Measurements from ENCODE around the gene DCTN2. TPM values are rescaled to one million over a fixed set of nuclear protein-coding genes. Genes with fewer than 3 reads are reported as not detected.
"Not testable (repeated sequence)": the region's sequence is repeated elsewhere in the genome, so short reads cannot be mapped to it uniquely, and the experiment has no call there.

The DCTN2 gene
- total RNA-seq, 1 donor from 2014 or later, result 107 TPM

DNA sequence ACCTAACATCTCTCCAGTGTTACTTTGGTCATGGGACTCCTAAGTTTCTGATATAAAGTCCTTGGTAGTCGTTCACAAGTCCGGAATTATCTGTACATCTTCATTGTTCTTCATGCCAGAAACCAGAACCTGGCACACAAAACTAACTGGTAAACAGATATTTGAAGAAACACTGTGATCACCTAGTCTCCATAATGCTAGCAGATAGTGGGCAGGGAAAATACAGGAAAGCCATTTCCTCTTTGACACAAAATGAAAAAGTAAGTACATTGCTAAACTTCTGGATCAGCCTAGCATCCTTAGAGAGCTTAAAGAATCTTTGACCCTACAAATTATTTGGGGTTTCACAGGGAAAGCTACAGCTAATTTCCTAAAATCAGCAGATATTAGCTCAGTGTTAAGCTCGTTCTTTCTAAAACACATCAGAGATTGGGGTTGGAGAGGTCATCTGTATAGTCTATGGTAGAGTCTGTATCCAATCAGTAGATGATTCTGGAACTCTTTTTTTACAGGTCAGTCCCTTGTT is 31.5 kb downstream of the DCTN2 start:
- Histone ChIP-seq H3K9ac (ENCODE audit: low read length) (no peak overlapping the region), H3K4me2 (ENCODE audit: low read length) (no peak overlapping the region), H3K4me3 (ENCODE audit: insufficient read depth, low read depth, low read length) (no peak overlapping the region), H3K27me3 (ENCODE audit: insufficient read depth, low read length) (no peaks in the 10 kb centered on the region), H3K27ac (ENCODE audit: low read depth, low read length) (no peak overlapping the region), H3K79me2 (ENCODE audit: insufficient read depth, low read length) (peaks cover 38% of the 10 kb centered on the region), H2AFZ (ENCODE audit: low read depth, low read length) (no peak overlapping the region), H3K36me3 (ENCODE audit: insufficient read depth, low read length) (peaks cover 59% of the 10 kb centered on the region), H3K9me3 (ENCODE audit: insufficient read depth, low read depth, low read length) (no peaks in the 10 kb centered on the region), H4K20me1 (ENCODE audit: insufficient read depth, low read length) (peaks cover 82% of the 10 kb centered on the region), H3K4me1 (ENCODE audit: insufficient read depth, low read length) (peaks cover 22% of the 10 kb centered on the region)
- DNase-seq (ENCODE audit: low read depth) (no peak), FAIRE-seq (no peak)
- Mint-ChIP-seq H3K27ac (ENCODE audit: unreplicated experiment) (no peak overlapping the region), H3K4me1 (ENCODE audit: low read depth, unreplicated experiment) (peaks cover 33% of the 10 kb centered on the region), H3K9me3 (ENCODE audit: unreplicated experiment) (no peaks in the 10 kb centered on the region), H3K4me3 (ENCODE audit: unreplicated experiment) (no peak overlapping the region), H3K36me3 (ENCODE audit: low read depth, unreplicated experiment) (peaks cover 49% of the 10 kb centered on the region), H3K27me3 (ENCODE audit: low read depth, unreplicated experiment) (no peaks in the 10 kb centered on the region)
- TF ChIP-seq EZH2 (IDR thresholded peaks at IDR 0.05; ENCODE audit: insufficient read depth, low read length) (no peak), CTCF (IDR thresholded peaks at IDR 0.05; ENCODE audit: insufficient read depth, low read depth, low read length) (no peak)

DNA sequence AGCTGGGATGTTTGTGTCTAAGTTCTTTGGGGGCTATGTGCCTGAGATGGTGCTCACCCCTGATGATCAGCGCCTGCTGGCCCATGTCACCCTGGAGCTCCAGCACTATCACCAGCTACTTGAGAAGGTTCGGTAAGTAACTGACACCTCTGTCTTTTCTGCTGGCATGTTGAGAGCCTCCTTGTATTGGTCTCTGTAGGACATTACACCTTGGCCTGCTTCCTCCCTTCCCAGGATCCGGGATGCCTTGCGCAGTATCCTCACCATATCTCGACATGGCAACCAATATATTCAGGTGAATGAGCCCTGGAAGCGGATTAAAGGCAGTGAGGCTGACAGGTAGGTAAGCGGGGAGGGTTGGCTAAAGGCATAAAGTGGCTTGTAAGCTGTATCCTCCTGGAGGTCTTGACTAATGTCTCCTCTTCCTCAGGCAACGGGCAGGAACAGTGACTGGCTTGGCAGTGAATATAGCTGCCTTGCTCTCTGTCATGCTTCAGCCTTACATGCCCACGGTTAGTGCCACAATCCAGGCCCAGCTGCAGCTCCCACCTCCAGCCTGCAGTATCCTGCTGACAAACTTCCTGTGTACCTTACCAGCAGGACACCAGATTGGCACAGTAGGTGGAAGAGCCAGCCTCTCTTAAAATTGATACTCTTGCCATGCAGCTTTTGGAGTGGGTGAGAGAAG is 32.1 kb downstream of the DCTN2 start:
- no peak for FAIRE-seq
- no peak for DNase-seq (ENCODE audit: low read depth)
- Histone ChIP-seq H3K4me3 (ENCODE audit: insufficient read depth, low read depth, low read length) (no peak overlapping the region), H3K4me2 (ENCODE audit: low read length) (no peak overlapping the region), H2AFZ (ENCODE audit: low read depth, low read length) (no peak overlapping the region), H3K27me3 (ENCODE audit: insufficient read depth, low read length) (no peaks in the 10 kb centered on the region), H3K9me3 (ENCODE audit: insufficient read depth, low read depth, low read length) (no peaks in the 10 kb centered on the region), H3K36me3 (ENCODE audit: insufficient read depth, low read length) (peaks cover 59% of the 10 kb centered on the region), H3K27ac (ENCODE audit: low read depth, low read length) (no peak overlapping the region), H3K9ac (ENCODE audit: low read length) (no peak overlapping the region), H3K4me1 (ENCODE audit: insufficient read depth, low read length) (peaks cover 22% of the 10 kb centered on the region), H3K79me2 (ENCODE audit: insufficient read depth, low read length) (peaks cover 33% of the 10 kb centered on the region), H4K20me1 (ENCODE audit: insufficient read depth, low read length) (peaks cover 79% of the 10 kb centered on the region)
- no peaks in the 10 kb centered on the region for H3K27me3 Mint-ChIP-seq (ENCODE audit: low read depth, unreplicated experiment)
- H3K27ac Mint-ChIP-seq (ENCODE audit: unreplicated experiment), result no peak overlapping the region
- H3K4me3 Mint-ChIP-seq (ENCODE audit: unreplicated experiment), result no peak overlapping the region
- peaks cover 33% of the 10 kb centered on the region for H3K4me1 Mint-ChIP-seq (ENCODE audit: low read depth, unreplicated experiment)
- H3K9me3 Mint-ChIP-seq (ENCODE audit: unreplicated experiment), result no peaks in the 10 kb centered on the region
- no peak for TF ChIP-seq EZH2 (IDR thresholded peaks at IDR 0.05; ENCODE audit: insufficient read depth, low read length)
- no peak for TF ChIP-seq CTCF (IDR thresholded peaks at IDR 0.05; ENCODE audit: insufficient read depth, low read depth, low read length)
- H3K36me3 Mint-ChIP-seq (ENCODE audit: low read depth, unreplicated experiment), result peaks cover 49% of the 10 kb centered on the region

DNA sequence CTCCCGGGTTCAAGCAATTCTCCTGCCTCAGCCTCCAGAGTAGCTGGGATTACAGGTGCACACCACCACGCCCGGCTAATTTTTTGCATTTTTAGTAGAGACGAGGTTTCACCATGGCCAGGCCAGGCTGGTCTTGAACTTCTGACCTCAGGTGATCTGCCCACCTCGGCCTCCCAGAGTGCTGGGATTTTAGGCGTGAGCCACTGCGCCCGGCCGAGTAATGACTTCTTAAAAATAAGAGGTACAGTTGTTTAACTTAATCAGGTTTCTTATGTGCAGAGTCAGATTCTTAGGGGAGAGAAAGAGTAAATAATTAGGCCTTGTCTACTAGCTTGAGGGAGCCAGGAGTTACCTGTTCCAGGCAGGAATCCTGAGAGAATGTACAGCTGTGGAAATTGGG is 32.7 kb downstream of the DCTN2 start:
- H3K4me3 Mint-ChIP-seq (ENCODE audit: unreplicated experiment); H3K4me2 ChIP-seq (ENCODE audit: low read length); H2AFZ ChIP-seq (ENCODE audit: low read depth, low read length); H3K9me3 ChIP-seq (ENCODE audit: insufficient read depth, low read depth, low read length); H3K4me3 ChIP-seq (ENCODE audit: insufficient read depth, low read depth, low read length); H3K27ac Mint-ChIP-seq (ENCODE audit: unreplicated experiment); DNase-seq (ENCODE audit: low read depth); H3K27me3 ChIP-seq (ENCODE audit: insufficient read depth, low read length); H3K9ac ChIP-seq (ENCODE audit: low read length); H3K9me3 Mint-ChIP-seq (ENCODE audit: unreplicated experiment); H3K27me3 Mint-ChIP-seq (ENCODE audit: low read depth, unreplicated experiment); H3K27ac ChIP-seq (ENCODE audit: low read depth, low read length); FAIRE-seq: not testable (repeated sequence)
- peaks cover 50% of the 10 kb centered on the region for H3K36me3 Mint-ChIP-seq (ENCODE audit: low read depth, unreplicated experiment)
- H3K79me2 ChIP-seq (ENCODE audit: insufficient read depth, low read length), result peaks cover 27% of the 10 kb centered on the region
- H3K36me3 ChIP-seq (ENCODE audit: insufficient read depth, low read length), result peaks cover 60% of the 10 kb centered on the region
- H3K4me1 Mint-ChIP-seq (ENCODE audit: low read depth, unreplicated experiment), result peaks cover 30% of the 10 kb centered on the region
- peaks cover 22% of the 10 kb centered on the region for H3K4me1 ChIP-seq (ENCODE audit: insufficient read depth, low read length)
- H4K20me1 ChIP-seq (ENCODE audit: insufficient read depth, low read length), result peaks cover 73% of the 10 kb centered on the region

GRCh38 chr12:57513677-57514076 is 33.3 kb downstream of the DCTN2 start:
- H3K9me3 ChIP-seq (ENCODE audit: insufficient read depth, low read depth, low read length); H3K27me3 Mint-ChIP-seq (ENCODE audit: low read depth, unreplicated experiment); H3K27ac ChIP-seq (ENCODE audit: low read depth, low read length); H3K9ac ChIP-seq (ENCODE audit: low read length); H3K4me3 ChIP-seq (ENCODE audit: insufficient read depth, low read depth, low read length); H3K9me3 Mint-ChIP-seq (ENCODE audit: unreplicated experiment); H3K4me3 Mint-ChIP-seq (ENCODE audit: unreplicated experiment); H3K4me2 ChIP-seq (ENCODE audit: low read length); H3K27ac Mint-ChIP-seq (ENCODE audit: unreplicated experiment); H3K27me3 ChIP-seq (ENCODE audit: insufficient read depth, low read length); H2AFZ ChIP-seq (ENCODE audit: low read depth, low read length); FAIRE-seq; DNase-seq (ENCODE audit: low read depth): not testable (repeated sequence)
- H3K4me1 ChIP-seq (ENCODE audit: insufficient read depth, low read length), result peaks cover 17% of the 10 kb centered on the region
- peaks cover 63% of the 10 kb centered on the region for H3K36me3 ChIP-seq (ENCODE audit: insufficient read depth, low read length)
- Mint-ChIP-seq H3K36me3 (ENCODE audit: low read depth, unreplicated experiment) (peaks cover 48% of the 10 kb centered on the region), H3K4me1 (ENCODE audit: low read depth, unreplicated experiment) (peaks cover 26% of the 10 kb centered on the region)
- peaks cover 67% of the 10 kb centered on the region for H4K20me1 ChIP-seq (ENCODE audit: insufficient read depth, low read length)
- peaks cover 21% of the 10 kb centered on the region for H3K79me2 ChIP-seq (ENCODE audit: insufficient read depth, low read length)

All from astrocyte (in vitro differentiated cells and primary cell).